ENCODE results near the gene RNF180.
"Not testable (repeated sequence)": the region's sequence is repeated elsewhere in the genome, so short reads cannot be mapped to it uniquely, and the experiment has no call there.

RNF180 gene

GRCh38 chr5:64181440-64181839, 15.8 kb downstream of the RNF180 start:
- no peak for DNase-seq

- DNase-seq: no peak
These were observed 18.3 kb downstream of the RNF180 start for GRCh38 chr5:64183956-64184355.

- DNase-seq: no peak
These were observed 19.2 kb downstream of the RNF180 start for GRCh38 chr5:64184832-64185231.

GRCh38 chr5:64188776-64189175, 23.1 kb downstream of the RNF180 start:
- no peak for DNase-seq

- no peak for DNase-seq
These were observed 25.1 kb downstream of the RNF180 start for GRCh38 chr5:64190562-64191306.

- no peak for DNase-seq
These were observed 30.3 kb downstream of the RNF180 start for GRCh38 chr5:64195981-64196380.

GRCh38 chr5:64199425-64199824, 33.8 kb downstream of the RNF180 start:
- DNase-seq: no peak

GRCh38 chr5:64201996-64202395, 36.4 kb downstream of the RNF180 start:
- no peak for DNase-seq

GRCh38 chr5:64206653-64207052, 41.0 kb downstream of the RNF180 start:
- no peak for DNase-seq

- DNase-seq: peak in 1 of 2 experiments; percentile 10
These were observed 42.3 kb downstream of the RNF180 start for GRCh38 chr5:64207978-64208377.

- no peak for DNase-seq
These were observed 43.7 kb downstream of the RNF180 start for GRCh38 chr5:64209353-64209752.

- no peak for DNase-seq
These were observed 45.2 kb downstream of the RNF180 start for GRCh38 chr5:64210866-64211265.

GRCh38 chr5:64213011-64213410, 47.4 kb downstream of the RNF180 start:
- no peak for DNase-seq

GRCh38 chr5:64213531-64213930, 47.9 kb downstream of the RNF180 start:
- no peak for DNase-seq

- no peak for DNase-seq
These were observed 48.5 kb downstream of the RNF180 start for GRCh38 chr5:64214132-64214531.

GRCh38 chr5:64221911-64222310, 56.3 kb downstream of the RNF180 start:
- DNase-seq: no peak

GRCh38 chr5:64225286-64225981, 59.8 kb downstream of the RNF180 start:
- DNase-seq: not testable (repeated sequence)

GRCh38 chr5:64227131-64227537, 61.5 kb downstream of the RNF180 start:
- DNase-seq: not testable (repeated sequence)

- peak in 1 of 2 experiments; percentile 42 for DNase-seq
These were observed 63.6 kb downstream of the RNF180 start for GRCh38 chr5:64229163-64229774.

- no peak for DNase-seq
These were observed 95.1 kb downstream of the RNF180 start for GRCh38 chr5:64260756-64261155.

GRCh38 chr5:64269164-64269563, 103.5 kb downstream of the RNF180 start:
- no peak for DNase-seq

GRCh38 chr5:64273276-64273675, 107.6 kb downstream of the RNF180 start:
- no peak for DNase-seq

- no peak for DNase-seq
These were observed 119.8 kb downstream of the RNF180 start for GRCh38 chr5:64285188-64286130.

All from NCI-H446 (cell line).